ENCODE measurements around the gene SSBP2.
"Not testable (repeated sequence)": the region's sequence is repeated elsewhere in the genome, so short reads cannot be mapped to it uniquely, and the experiment has no call there.

Gene SSBP2

GRCh38 chr5:81656783-81657182 is 94.1 kb downstream of the SSBP2 start:
- no peak for DNase-seq (ENCODE audit: low spot score)

- DNase-seq (ENCODE audit: low spot score), result no peak
These were observed 99.9 kb downstream of the SSBP2 start for GRCh38 chr5:81650987-81651386.

- no peak for DNase-seq (ENCODE audit: low spot score)
These were observed 104.4 kb downstream of the SSBP2 start for GRCh38 chr5:81646469-81646995.

GRCh38 chr5:81642210-81642609 is 108.7 kb downstream of the SSBP2 start:
- DNase-seq (ENCODE audit: low spot score), result no peak

- DNase-seq (ENCODE audit: low spot score), result no peak
These were observed 111.3 kb downstream of the SSBP2 start for GRCh38 chr5:81639556-81639955.

- DNase-seq (ENCODE audit: low spot score), result no peak
These were observed 112.4 kb downstream of the SSBP2 start for GRCh38 chr5:81638471-81638870.

- DNase-seq (ENCODE audit: low spot score), result no peak
These were observed 117.0 kb downstream of the SSBP2 start for GRCh38 chr5:81633891-81634290.

GRCh38 chr5:81633471-81633870 is 117.4 kb downstream of the SSBP2 start:
- DNase-seq (ENCODE audit: low spot score), result no peak

GRCh38 chr5:81632679-81633078 is 118.2 kb downstream of the SSBP2 start:
- no peak for DNase-seq (ENCODE audit: low spot score)

GRCh38 chr5:81631621-81632020 is 119.3 kb downstream of the SSBP2 start:
- no peak for DNase-seq (ENCODE audit: low spot score)

GRCh38 chr5:81631124-81631523 is 119.8 kb downstream of the SSBP2 start:
- no peak for DNase-seq (ENCODE audit: low spot score)

- DNase-seq (ENCODE audit: low spot score), result no peak
These were observed 120.2 kb downstream of the SSBP2 start for GRCh38 chr5:81630684-81631083.

GRCh38 chr5:81629986-81630385 is 120.9 kb downstream of the SSBP2 start:
- DNase-seq (ENCODE audit: low spot score), result no peak

GRCh38 chr5:81628061-81628460 is 122.8 kb downstream of the SSBP2 start:
- DNase-seq (ENCODE audit: low spot score), result not testable (repeated sequence)

GRCh38 chr5:81626524-81626923 is 124.4 kb downstream of the SSBP2 start:
- peak; percentile 21 for DNase-seq (ENCODE audit: low spot score)

GRCh38 chr5:81609810-81610375 is 141.0 kb downstream of the SSBP2 start:
- no peak for DNase-seq (ENCODE audit: low spot score)

GRCh38 chr5:81608976-81609375 is 141.9 kb downstream of the SSBP2 start:
- no peak for DNase-seq (ENCODE audit: low spot score)

GRCh38 chr5:81607693-81608092 is 143.2 kb downstream of the SSBP2 start:
- DNase-seq (ENCODE audit: low spot score), result no peak

GRCh38 chr5:81606150-81606549 is 144.7 kb downstream of the SSBP2 start:
- DNase-seq (ENCODE audit: low spot score), result no peak

- DNase-seq (ENCODE audit: low spot score), result no peak
These were observed 145.6 kb downstream of the SSBP2 start for GRCh38 chr5:81605299-81605698.

GRCh38 chr5:81604193-81604592 is 146.7 kb downstream of the SSBP2 start:
- DNase-seq (ENCODE audit: low spot score), result no peak

- DNase-seq (ENCODE audit: low spot score), result no peak
These were observed 149.0 kb downstream of the SSBP2 start for GRCh38 chr5:81601919-81602318.

GRCh38 chr5:81592085-81592484 is 158.8 kb downstream of the SSBP2 start:
- not testable (repeated sequence) for DNase-seq (ENCODE audit: low spot score)
